GM18502 (cell line): ENCODE data around the gene CTIF.
A peak's percentile ranks its signal among the peaks of the same experiment; 100 is the strongest.

Experiments
- ATAC-seq: cut with Tn5 transposase; IDR thresholded peaks from one replicate; pipeline ENCODE4 v1.9.1; 2021; ENCODE audit warnings: mild to moderate bottlenecking; ENCODE audit not compliant: unreplicated experiment, poor library complexity

CTIF gene

GRCh38 chr18:48777026-48777743 lies 238.4 kb downstream of the CTIF start:
- peak; percentile 77 for ATAC-seq

GRCh38 chr18:48777744-48778116 lies 238.9 kb downstream of the CTIF start:
- no peak for ATAC-seq

- ATAC-seq = no peak
These were observed 239.6 kb downstream of the CTIF start for GRCh38 chr18:48778344-48779011.

DNA sequence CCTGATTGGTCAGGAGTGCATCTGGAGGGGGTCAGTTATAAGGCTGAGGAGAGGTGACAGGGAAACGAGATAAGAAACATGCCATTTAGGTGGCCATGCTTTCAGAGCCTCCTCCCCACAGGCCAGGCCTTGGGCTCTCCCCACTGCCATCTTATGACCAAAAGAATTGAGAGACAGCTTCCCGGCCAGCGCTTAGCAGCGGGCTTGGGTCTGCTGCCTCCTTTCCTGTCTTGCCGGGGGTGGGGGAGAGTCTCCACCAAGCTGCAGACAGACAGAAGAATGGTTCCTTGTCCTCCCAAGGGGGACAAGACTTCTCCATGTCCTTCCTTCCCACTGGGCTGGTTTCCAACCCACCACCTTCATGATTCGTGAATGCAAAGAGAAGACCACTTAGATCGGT lies 240.6 kb downstream of the CTIF start:
- ATAC-seq = no peak

DNA sequence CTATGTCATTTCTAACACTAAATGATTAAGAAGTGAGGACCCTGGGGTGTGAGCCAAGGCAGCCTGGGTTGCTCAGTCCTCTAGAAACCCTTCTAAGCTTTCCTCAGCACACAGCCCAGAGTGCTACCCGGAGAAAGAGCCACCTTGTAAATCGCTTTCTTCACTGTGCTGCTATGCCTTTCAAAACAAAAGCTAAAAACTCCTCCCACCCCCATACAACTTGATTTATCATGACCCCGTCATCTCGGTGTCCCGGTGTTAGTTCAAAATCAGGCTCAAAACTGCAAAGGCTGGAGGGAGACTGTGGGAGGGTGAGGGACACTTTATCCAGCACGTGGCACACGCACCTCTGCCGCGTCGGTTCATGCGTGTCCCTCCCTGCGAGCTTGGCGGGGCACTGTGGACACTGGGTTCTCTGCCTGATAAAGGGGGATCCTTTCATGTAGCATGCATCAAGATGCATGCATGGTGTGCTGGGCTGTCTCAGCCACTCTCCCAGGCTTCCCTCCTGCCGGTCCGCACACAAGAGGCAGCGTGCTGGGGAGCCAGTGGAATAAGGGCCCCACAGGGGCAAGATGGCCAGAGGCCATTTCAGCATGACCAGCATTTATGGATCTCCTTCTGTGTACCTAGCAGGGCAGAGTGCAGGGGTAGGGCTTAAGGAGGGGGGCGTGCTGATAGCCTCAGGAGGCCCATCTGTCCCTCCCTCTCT lies 241.5 kb downstream of the CTIF start:
- no peak for ATAC-seq

DNA sequence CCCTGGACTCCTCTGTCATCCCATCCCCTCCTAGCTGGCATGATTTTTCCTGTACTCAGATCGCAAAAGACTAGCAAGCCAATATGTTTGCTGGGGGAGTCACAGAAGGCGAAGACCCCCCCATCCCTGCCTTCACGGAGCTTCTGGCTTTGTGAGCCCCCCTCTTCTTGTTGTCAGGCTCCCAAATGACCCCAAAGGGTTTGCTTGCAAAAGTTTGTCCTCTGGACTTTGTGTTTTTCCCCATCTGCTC lies 242.0 kb downstream of the CTIF start:
- no peak for ATAC-seq

DNA sequence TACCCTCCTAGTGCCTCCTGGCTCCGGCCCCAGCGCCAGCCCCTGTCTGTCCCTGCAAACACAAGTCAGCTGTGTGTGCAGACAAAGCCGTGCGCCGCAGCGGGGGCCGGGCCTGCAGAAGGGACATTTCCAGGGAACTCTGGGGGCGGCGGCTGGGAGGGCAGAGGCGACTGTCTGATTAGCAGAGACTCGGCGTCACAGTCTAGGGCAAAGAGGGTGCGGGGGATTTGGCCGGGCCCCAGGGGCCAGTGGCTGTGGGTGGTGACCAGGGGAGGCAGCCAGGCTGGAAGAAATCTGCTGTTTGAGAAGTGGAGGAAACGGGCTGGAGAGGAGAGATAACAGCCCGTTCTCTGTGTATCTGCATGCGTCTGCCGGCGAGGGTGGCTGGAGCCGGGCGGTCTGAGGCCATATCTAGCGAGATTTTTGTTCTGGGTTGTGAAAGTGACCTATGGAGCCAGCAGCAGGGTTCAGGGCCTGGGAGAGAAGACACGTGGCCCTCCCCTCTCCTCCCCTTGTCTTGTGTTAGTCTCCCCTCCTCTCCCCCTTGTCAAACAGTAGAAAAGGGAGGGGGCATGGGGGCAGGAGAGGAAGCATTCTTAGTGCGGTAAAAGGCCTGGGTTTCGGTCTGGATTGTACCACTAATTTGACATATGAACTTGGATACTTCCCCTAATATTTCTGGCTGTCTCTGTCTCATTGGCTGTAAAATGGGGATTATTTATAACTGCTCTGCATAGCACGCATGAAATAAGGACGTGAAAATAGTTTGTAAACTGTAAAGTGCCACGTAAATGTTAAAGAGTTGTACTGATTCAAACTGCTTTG lies 242.5 kb downstream of the CTIF start:
- ATAC-seq = no peak

- ATAC-seq = no peak
These were observed 243.1 kb downstream of the CTIF start for GRCh38 chr18:48781988-48782363.

GRCh38 chr18:48782381-48782861 lies 243.6 kb downstream of the CTIF start:
- ATAC-seq = no peak

- no peak for ATAC-seq
These were observed 245.0 kb downstream of the CTIF start for GRCh38 chr18:48783616-48784520.

DNA sequence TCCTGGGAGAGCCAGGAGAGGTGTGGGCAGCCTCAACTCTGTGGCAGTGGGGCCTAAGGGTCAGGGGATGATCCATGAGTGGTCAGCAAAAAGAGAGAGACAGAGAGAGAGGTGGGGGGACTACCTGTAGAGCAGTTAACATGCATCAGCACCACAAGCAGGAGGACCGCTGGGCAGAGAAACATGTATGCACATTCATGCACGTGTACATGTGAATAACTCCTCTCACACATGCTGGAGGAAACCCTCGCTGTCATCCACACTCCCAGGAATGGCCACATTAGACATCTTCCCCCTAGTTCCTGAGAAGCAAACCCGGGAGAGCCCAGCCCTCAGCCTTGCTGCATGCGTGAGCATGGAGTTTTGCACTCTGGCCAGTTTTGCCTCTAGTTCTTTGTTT lies 245.8 kb downstream of the CTIF start:
- ATAC-seq = peak; percentile 20

GRCh38 chr18:48785091-48785614 lies 246.3 kb downstream of the CTIF start:
- peak; percentile 84 for ATAC-seq

DNA sequence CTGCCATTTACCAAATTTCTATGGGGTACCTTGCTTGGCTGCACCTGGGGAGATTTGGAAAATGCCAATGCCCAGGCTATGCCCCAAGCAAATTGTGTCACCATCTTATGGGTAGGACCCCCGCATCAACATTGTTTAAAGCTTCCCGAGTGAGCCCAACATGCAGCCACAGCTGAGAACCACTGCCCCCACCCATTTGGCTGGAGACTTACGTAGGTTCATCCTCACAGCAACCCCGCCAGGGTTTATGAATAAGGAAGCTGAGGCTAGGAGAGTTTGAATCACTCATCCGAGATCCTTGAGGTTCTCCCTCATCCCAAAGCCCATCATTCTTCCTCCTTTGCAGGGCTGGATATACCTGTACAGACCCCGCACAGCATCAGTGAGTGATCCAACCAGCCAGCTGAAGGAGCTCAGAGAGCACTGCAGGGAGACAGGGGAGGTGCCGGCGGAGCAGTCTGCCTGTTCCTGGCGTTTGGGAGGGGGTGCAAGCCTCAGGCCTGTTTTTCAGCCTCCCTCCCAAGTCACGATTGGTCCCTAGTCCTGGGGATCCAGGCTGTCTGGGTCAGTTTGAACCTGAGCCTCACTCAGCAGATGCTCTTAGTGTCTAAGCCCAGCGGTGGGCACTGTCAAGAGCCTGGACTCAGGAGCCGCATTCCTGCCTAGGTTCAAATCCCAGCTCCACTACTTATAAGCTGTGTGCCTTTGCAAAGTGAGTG lies 247.1 kb downstream of the CTIF start:
- no peak for ATAC-seq

DNA sequence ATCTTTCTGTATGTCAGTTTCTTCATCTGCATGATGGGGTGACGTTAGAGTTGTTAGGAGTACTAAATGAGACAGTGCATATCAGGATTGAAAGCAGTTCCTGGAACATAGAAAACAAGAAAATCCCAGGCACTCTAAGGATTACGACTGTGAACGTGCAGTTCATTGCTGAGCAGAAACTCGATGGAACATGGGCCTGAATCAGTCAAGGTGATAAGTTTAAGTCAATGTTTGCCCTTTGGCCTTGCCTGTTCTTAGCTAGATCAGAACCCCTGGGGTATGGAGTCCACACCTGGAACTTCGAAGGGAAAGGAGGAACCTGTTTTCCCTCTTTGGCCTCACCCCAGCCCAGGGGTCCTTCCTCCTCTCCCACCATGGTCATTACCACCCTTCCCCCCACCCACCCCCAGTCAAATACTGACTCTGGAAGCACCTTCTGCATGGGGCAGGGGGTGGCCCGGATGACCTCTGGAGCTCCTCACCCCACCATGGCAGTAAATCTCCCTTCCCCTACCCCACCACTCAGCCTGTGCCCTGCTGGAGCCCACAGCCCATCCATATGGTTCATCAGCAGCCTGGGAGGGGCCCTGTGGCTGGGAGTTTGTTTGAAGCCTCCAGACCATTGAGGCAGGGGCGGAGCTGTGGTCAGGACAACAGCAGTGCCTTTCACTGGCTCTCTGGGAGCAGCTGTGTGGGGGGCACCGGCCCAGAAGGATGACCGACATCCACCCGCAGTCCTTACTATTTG lies 247.8 kb downstream of the CTIF start:
- ATAC-seq = no peak

DNA sequence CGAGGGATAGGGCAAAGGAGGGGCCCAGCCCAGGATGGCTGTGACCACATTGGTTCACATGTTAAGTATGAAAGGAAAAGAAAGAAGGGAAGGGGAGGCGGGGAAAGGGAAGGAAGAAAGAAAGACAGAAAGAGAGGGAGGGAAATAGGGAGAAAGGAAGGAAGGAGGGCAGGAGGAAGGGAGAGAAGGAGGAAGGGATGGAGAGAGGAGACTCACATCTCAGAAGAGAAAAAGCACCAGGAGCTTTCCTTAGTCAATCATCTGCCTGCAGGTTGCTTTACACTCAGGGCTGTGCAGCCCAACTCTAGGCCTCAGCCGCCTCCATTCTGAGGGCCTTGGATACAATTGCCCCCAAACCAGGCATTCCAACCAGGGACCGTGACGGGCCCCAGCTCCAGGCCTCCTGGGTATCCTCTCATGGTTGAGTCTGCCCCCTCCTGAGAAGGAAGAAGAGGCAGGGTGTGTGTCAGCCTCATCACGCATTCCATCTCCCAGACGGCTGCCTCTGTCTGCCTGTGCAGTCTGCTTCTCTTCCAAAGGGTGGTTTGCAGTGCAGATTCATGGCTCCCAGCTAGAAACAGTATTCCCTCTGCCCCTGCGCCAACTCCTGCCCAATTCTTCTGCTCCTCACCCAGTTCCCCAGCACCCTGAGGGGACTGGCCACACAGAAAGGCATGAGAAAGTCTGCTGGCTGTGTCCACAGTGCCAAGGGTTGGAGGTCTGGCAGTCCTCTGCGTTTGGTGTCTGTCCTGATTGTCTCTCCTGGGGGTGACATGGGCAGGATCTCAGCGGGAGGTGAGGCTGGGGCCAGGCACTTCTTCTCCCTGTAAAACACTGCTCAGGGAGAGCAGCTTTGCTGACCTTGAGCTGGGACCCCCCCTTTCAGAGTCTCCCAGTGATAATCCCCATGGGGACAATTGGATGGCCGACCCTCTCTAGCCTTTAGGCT lies 248.6 kb downstream of the CTIF start:
- no peak for ATAC-seq

GRCh38 chr18:48788373-48788772 lies 249.5 kb downstream of the CTIF start:
- ATAC-seq = no peak

DNA sequence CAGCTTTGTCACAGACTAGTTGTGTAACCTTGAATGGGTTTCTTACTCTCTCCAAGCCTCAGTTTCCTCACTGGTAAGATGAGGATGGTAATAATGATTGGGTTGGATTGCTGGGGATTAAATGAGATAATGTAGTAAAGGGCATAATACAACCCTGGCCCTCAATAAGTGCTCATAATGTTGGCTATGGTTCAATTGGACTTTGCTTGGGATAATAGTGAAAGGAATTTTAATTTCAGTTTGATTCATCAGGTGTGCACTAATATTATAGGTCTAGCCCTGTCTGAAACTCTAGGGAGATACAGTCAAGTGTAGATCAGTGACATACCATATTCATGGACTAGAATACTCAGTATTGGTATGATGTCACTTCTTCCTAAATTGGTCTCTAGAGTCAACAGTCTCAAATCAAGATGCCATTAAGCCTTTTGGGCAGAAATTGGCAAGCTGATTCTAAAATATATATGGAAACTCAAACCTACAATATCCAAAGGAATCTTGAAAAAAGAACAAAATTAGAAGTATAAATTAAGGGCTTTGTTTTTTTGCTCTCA lies 250.5 kb downstream of the CTIF start:
- ATAC-seq = no peak
